ENCODE results near the gene FTO. TPM values are rescaled to one million over a fixed set of nuclear protein-coding genes. Genes with fewer than 3 reads are reported as not detected.

FTO gene
- total RNA-seq, 4 donors from 2014 or later, result 98.1 to 127 (median 109) TPM

- no peak for DNase-seq (ENCODE audit: low spot score in 2 of 2)
- H3K9me3 ChIP-seq, result no peaks in the 10 kb centered on the region
- WGBS, 2 donors, result 60 to 66% methylated on average over 2 of the region's 2 CpGs
- H3K27ac ChIP-seq, result no peak overlapping the region
- no peak for TF ChIP-seq POLR2A (IDR thresholded peaks at IDR 0.05)
- TF ChIP-seq CTCF (IDR thresholded peaks at IDR 0.05), result no peak
- H3K4me1 ChIP-seq, result peaks cover 0 to 22% (median 8%) of the 10 kb centered on the region in 4 donors
- no peaks in the 10 kb centered on the region for H3K27me3 ChIP-seq
- no peaks in the 10 kb centered on the region for H3K36me3 ChIP-seq
- H3K4me3 ChIP-seq, result no peak overlapping the region
These were observed 284.2 kb downstream of the FTO start for GRCh38 chr16:53988136-53988535.

- WGBS, 2 donors, result 87 to 89% methylated on average over 3 of the region's 3 CpGs
- no peaks in the 10 kb centered on the region for H3K36me3 ChIP-seq
- no peak overlapping the region for H3K4me3 ChIP-seq
- no peak overlapping the region for H3K27ac ChIP-seq
- no peak for DNase-seq (ENCODE audit: low spot score in 2 of 2)
- no peaks in the 10 kb centered on the region for H3K27me3 ChIP-seq
- no peak for TF ChIP-seq CTCF (IDR thresholded peaks at IDR 0.05)
- no peak for TF ChIP-seq POLR2A (IDR thresholded peaks at IDR 0.05)
- TF ChIP-seq EP300 (IDR thresholded peaks at IDR 0.05), result no peak
- peaks cover 0 to 26% (median 8%) of the 10 kb centered on the region in 4 donors for H3K4me1 ChIP-seq
- H3K9me3 ChIP-seq, result no peaks in the 10 kb centered on the region
These were observed 285.6 kb downstream of the FTO start for GRCh38 chr16:53989597-53989996.

- Histone ChIP-seq H3K4me1 (peaks cover 0 to 26% (median 8%) of the 10 kb centered on the region in 4 donors), H3K27ac (no peak overlapping the region), H3K9me3 (no peaks in the 10 kb centered on the region), H3K4me3 (no peak overlapping the region), H3K36me3 (no peaks in the 10 kb centered on the region), H3K27me3 (no peaks in the 10 kb centered on the region)
- no peak for TF ChIP-seq CTCF (IDR thresholded peaks at IDR 0.05)
- no peak for TF ChIP-seq POLR2A (IDR thresholded peaks at IDR 0.05)
- no peak for TF ChIP-seq EP300 (IDR thresholded peaks at IDR 0.05)
- no peak for DNase-seq (ENCODE audit: low spot score in 2 of 2)
- 42 to 46% methylated on average over 8 of the region's 8 CpGs for WGBS, 2 donors
These were observed 287.9 kb downstream of the FTO start for GRCh38 chr16:53991754-53992378.

GRCh38 chr16:53995378-53995777, 291.4 kb downstream of the FTO start:
- WGBS, 2 donors, result 81 to 89% methylated on average over 6 of the region's 6 CpGs

More at GRCh38 chr16:53995378-53995777, 291.4 kb downstream of the FTO start:
- H3K9me3 ChIP-seq, result no peaks in the 10 kb centered on the region
- TF ChIP-seq EP300 (IDR thresholded peaks at IDR 0.05) (no peak), CTCF (IDR thresholded peaks at IDR 0.05) (no peak), POLR2A (IDR thresholded peaks at IDR 0.05) (no peak)
- no peaks in the 10 kb centered on the region for H3K27me3 ChIP-seq
- H3K4me1 ChIP-seq, result peaks cover 0 to 33% (median 8%) of the 10 kb centered on the region in 4 donors
- no peaks in the 10 kb centered on the region for H3K36me3 ChIP-seq
- H3K27ac ChIP-seq, result no peak overlapping the region
- no peak overlapping the region for H3K4me3 ChIP-seq
- no peak for DNase-seq (ENCODE audit: low spot score in 2 of 2)

All from tibial nerve (tissue), 4 donors.